Dedifferentiated amniotic fluid mesenchymal stem cell (primary cell): ENCODE results near the gene SNAP47.

Source experiments
- DNase-seq: peaks from one replicate; pipeline ENCODE4 v3.0.0-alpha.2; 2016; ENCODE audit errors: extremely low spot score

The SNAP47 gene

GRCh38 chr1:227797625-227798024 is 62.4 kb downstream of the SNAP47 start:
- no peak for DNase-seq

- no peak for DNase-seq
Measured at GRCh38 chr1:227798078-227798802, 63.0 kb downstream of the SNAP47 start.

GRCh38 chr1:227799756-227800155 is 64.5 kb downstream of the SNAP47 start:
- no peak for DNase-seq

- DNase-seq, result no peak
Measured at GRCh38 chr1:227803933-227804332, 68.7 kb downstream of the SNAP47 start.

GRCh38 chr1:227805606-227806197 is 70.5 kb downstream of the SNAP47 start:
- peak; percentile 55 for DNase-seq

- no peak for DNase-seq
Measured at GRCh38 chr1:227808566-227808965, 73.3 kb downstream of the SNAP47 start.

- no peak for DNase-seq
Measured at GRCh38 chr1:227809026-227809425, 73.8 kb downstream of the SNAP47 start.

GRCh38 chr1:227813962-227814361 is 78.7 kb downstream of the SNAP47 start:
- no peak for DNase-seq

GRCh38 chr1:227815468-227816409 is 80.5 kb downstream of the SNAP47 start, which contains the start of gene PRSS38:
PRSS38 (plus strand) TSS chr1:227815675; CDS start chr1:227815717, 42 bp downstream.
- DNase-seq, result no peak

- no peak for DNase-seq
Measured at GRCh38 chr1:227816750-227817446, 81.7 kb downstream of the SNAP47 start.

- no peak for DNase-seq
Measured at GRCh38 chr1:227823537-227823936, 88.3 kb downstream of the SNAP47 start.

- DNase-seq, result no peak
Measured at GRCh38 chr1:227824204-227824603, 89.0 kb downstream of the SNAP47 start.

GRCh38 chr1:227828786-227829185 is 93.6 kb downstream of the SNAP47 start:
- DNase-seq, result no peak
